RPMI7951 (cell line): ENCODE data around the gene PRKAG2. TPM values are rescaled to one million over a fixed set of nuclear protein-coding genes. Genes with fewer than 3 reads are reported as not detected.
A peak's percentile ranks its signal among the peaks of the same experiment; 100 is the strongest.
"Not testable (repeated sequence)": the region's sequence is repeated elsewhere in the genome, so short reads cannot be mapped to it uniquely, and the experiment has no call there.

ENCODE experiments used
- DNase-seq: peaks from one replicate; pipeline ENCODE4 v3.0.0-alpha.2; 2012; ENCODE audit warnings: low read depth
- total RNA-seq: library from RNA; depleted of rRNA; stranded (reverse); fragments of >200 nt; shearing (Covaris generic); gene quantifications from 2 replicates; pipeline ENCODE4 v1.2.3, GENCODE V29; 2014

The PRKAG2 gene
- total RNA-seq, 1 experiment from 2014 or later: 3.6 TPM

- DNase-seq: no peak
Observed at GRCh38 chr7:151552352-151553028, 324.4 kb downstream of the PRKAG2 start.

- no peak for DNase-seq
Observed at GRCh38 chr7:151551820-151552219, 325.1 kb downstream of the PRKAG2 start.

GRCh38 chr7:151550656-151551286, 326.1 kb downstream of the PRKAG2 start:
- DNase-seq: peak; percentile 35

GRCh38 chr7:151549644-151550043, 327.3 kb downstream of the PRKAG2 start:
- no peak for DNase-seq

GRCh38 chr7:151549083-151549482, 327.8 kb downstream of the PRKAG2 start:
- DNase-seq: no peak

GRCh38 chr7:151544183-151544582, 332.7 kb downstream of the PRKAG2 start:
- DNase-seq: no peak

- no peak for DNase-seq
Observed at GRCh38 chr7:151542606-151543130, 334.2 kb downstream of the PRKAG2 start.

GRCh38 chr7:151541709-151542499, 335.0 kb downstream of the PRKAG2 start:
- no peak for DNase-seq

GRCh38 chr7:151540146-151540545, 336.8 kb downstream of the PRKAG2 start:
- no peak for DNase-seq

GRCh38 chr7:151539088-151539671, 337.7 kb downstream of the PRKAG2 start:
- peak; percentile 72 for DNase-seq

- DNase-seq: peak; percentile 24
Observed at GRCh38 chr7:151537818-151538561, 338.9 kb downstream of the PRKAG2 start.

- not testable (repeated sequence) for DNase-seq
Observed at GRCh38 chr7:151536178-151536577, 340.7 kb downstream of the PRKAG2 start.

GRCh38 chr7:151529842-151530241, 347.1 kb downstream of the PRKAG2 start:
- DNase-seq: no peak

- DNase-seq: no peak
Observed at GRCh38 chr7:151524845-151525244, 352.1 kb downstream of the PRKAG2 start.

GRCh38 chr7:151524331-151524730, 352.6 kb downstream of the PRKAG2 start:
- no peak for DNase-seq

- DNase-seq: peak; percentile 49
Observed at GRCh38 chr7:151520419-151521261, 356.3 kb downstream of the PRKAG2 start.

GRCh38 chr7:151519765-151520418, 357.0 kb downstream of the PRKAG2 start, which contains the start of gene RHEB:
Gene RHEB (minus strand): TSS chr7:151519895. CDS start chr7:151519511, 384 bp downstream.
- peak; percentile 99 for DNase-seq

GRCh38 chr7:151518947-151519764, 357.8 kb downstream of the PRKAG2 start:
- DNase-seq: peak; percentile 32
